Keratinocyte (primary cell): Measurements from ENCODE around the gene ASTN2.
"Not testable (repeated sequence)": the region's sequence is repeated elsewhere in the genome, so short reads cannot be mapped to it uniquely, and the experiment has no call there.

Source experiments
- EZH2 ChIP-seq: IDR thresholded peaks from one replicate; pipeline ENCODE4 v1.6.1; 2012; ENCODE audit warnings: inconsistent platforms, mild to moderate bottlenecking, low read length, moderate library complexity
- TF ChIP-seq, protein P1 (sequence below), 3 experiments: IDR thresholded peaks in 1 of 3; conservative IDR thresholded peaks in 1 of 3; optimal IDR thresholded peaks in 1 of 3; 2 replicates in 2 of 3; 3 replicates in 1 of 3; pipeline versions ENCODE3 to v1.5.1; 2011; ENCODE audit warnings: low read length in 3 of 3, mild to moderate bottlenecking in 3 of 3, moderate library complexity in 2 of 3, control low read depth in 1 of 3, inconsistent platforms in 1 of 3; ENCODE audit not compliant: insufficient read depth in 2 of 3; ENCODE audit errors: extremely low read depth in 1 of 3

DNA sequence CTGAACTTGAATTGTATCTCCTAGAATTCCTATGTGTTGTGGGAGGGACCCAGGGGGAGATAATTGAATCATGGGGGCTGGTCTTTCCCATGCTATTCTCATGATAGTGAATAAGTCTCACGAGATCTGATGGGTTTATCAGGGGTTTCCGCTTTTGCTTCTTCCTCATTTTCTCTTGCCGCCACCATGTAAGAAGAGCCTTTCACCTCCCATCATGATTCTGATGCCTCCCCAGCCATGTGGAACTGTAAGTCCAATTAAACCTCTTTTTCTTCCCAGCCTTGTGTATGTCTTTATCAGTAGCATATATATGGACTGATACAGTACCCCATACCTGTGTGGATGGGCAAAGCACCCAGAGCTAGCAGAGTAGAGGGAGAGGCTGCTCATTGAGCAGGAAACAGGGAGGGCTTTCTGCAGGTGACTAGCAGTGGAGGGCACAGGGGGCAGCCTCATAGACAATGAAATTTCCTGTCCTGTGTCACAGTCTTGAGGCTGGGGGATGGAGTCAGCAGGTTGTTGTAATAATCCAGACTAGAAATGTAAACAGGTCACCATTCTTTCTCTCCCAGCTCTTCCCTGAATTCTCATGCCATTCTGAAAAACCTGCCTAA is 496.9 kb downstream of the ASTN2 start:
- TF ChIP-seq, protein P1, sequence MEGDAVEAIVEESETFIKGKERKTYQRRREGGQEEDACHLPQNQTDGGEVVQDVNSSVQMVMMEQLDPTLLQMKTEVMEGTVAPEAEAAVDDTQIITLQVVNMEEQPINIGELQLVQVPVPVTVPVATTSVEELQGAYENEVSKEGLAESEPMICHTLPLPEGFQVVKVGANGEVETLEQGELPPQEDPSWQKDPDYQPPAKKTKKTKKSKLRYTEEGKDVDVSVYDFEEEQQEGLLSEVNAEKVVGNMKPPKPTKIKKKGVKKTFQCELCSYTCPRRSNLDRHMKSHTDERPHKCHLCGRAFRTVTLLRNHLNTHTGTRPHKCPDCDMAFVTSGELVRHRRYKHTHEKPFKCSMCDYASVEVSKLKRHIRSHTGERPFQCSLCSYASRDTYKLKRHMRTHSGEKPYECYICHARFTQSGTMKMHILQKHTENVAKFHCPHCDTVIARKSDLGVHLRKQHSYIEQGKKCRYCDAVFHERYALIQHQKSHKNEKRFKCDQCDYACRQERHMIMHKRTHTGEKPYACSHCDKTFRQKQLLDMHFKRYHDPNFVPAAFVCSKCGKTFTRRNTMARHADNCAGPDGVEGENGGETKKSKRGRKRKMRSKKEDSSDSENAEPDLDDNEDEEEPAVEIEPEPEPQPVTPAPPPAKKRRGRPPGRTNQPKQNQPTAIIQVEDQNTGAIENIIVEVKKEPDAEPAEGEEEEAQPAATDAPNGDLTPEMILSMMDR (optimal IDR thresholded peaks at IDR 0.05 in 1 of 3, IDR thresholded peaks at IDR 0.05 in 1 of 3, conservative IDR thresholded peaks at IDR 0.05 in 1 of 3; ENCODE audit: extremely low read depth in 1 of 3, insufficient read depth in 2 of 3, low read length in 3 of 3), result not testable (repeated sequence)
- TF ChIP-seq EZH2, result not testable (repeated sequence)
